Large intestine (tissue), 3 donors: ENCODE measurements around the gene SAP130. TPM values are rescaled to one million over a fixed set of nuclear protein-coding genes. Genes with fewer than 3 reads are reported as not detected.
"Not testable (repeated sequence)": the region's sequence is repeated elsewhere in the genome, so short reads cannot be mapped to it uniquely, and the experiment has no call there.

Experiments
- DNase-seq, 2 donors: peaks; one replicate each; pipeline versions ENCODE4 v3.0.0 to v3.0.0-alpha.2; 2013
- H3K27ac ChIP-seq: one replicate; pipeline ENCODE4 v1.5.1; 2013; ENCODE audit warnings: low read length
- H3K27me3 ChIP-seq: 2 replicates; pipeline ENCODE4 v1.6.1; 2013; ENCODE audit warnings: low read length; ENCODE audit not compliant: control insufficient read depth, insufficient read depth
- H3K36me3 ChIP-seq: 2 replicates; pipeline ENCODE4 v1.6.1; 2013; ENCODE audit warnings: low read length; ENCODE audit not compliant: control insufficient read depth, insufficient read depth
- H3K4me1 ChIP-seq: one replicate; pipeline ENCODE4 v1.6.1; 2013; ENCODE audit warnings: low read length; ENCODE audit not compliant: control insufficient read depth, insufficient read depth
- H3K4me3 ChIP-seq: one replicate; pipeline ENCODE4 v1.5.1; 2013; ENCODE audit warnings: low read length
- H3K9me3 ChIP-seq: one replicate; pipeline ENCODE4 v1.6.1; 2013; ENCODE audit warnings: mild to moderate bottlenecking, low read depth, low read length, moderate library complexity; ENCODE audit not compliant: control insufficient read depth
- WGBS: methylation state at CpG from one replicate; pipeline ENCODE4 v1.1.5; 2013; ENCODE audit warnings: low lambda C conversion rate; ENCODE audit not compliant: insufficient coverage; 5-methylcytosine and 5-hydroxymethylcytosine counted together
- polyA plus RNA-seq: library from polyadenylated mRNA; unstranded; fragments of 120-200 nt; gene quantifications from one replicate; pipeline ENCODE4 v1.2.1, GENCODE V29; 2013

SAP130 gene
- polyA plus RNA-seq, 1 donor, result 26.9 TPM

GRCh38 chr2:127935337-127935736 lies 92.5 kb downstream of the SAP130 start:
- DNase-seq, result no peak
- no peaks in the 10 kb centered on the region for H3K4me1 ChIP-seq
- WGBS, result no CpG with 5 or more reads among the region's 6 CpGs
- H3K9me3 ChIP-seq, result no peaks in the 10 kb centered on the region
- no peak overlapping the region for H3K27ac ChIP-seq
- no peaks in the 10 kb centered on the region for H3K27me3 ChIP-seq
- no peak overlapping the region for H3K4me3 ChIP-seq
- H3K36me3 ChIP-seq, result peaks cover 1% of the 10 kb centered on the region

- no peak overlapping the region for H3K27ac ChIP-seq
- 27% methylated on average over 3 of the region's 7 CpGs for WGBS
- no peak overlapping the region for H3K4me3 ChIP-seq
- no peaks in the 10 kb centered on the region for H3K27me3 ChIP-seq
- H3K4me1 ChIP-seq, result no peaks in the 10 kb centered on the region
- no peaks in the 10 kb centered on the region for H3K36me3 ChIP-seq
- no peak for DNase-seq
- no peaks in the 10 kb centered on the region for H3K9me3 ChIP-seq
Observed at GRCh38 chr2:127932199-127932876, 95.5 kb downstream of the SAP130 start.

GRCh38 chr2:127929449-127929848 lies 98.4 kb downstream of the SAP130 start:
- no peaks in the 10 kb centered on the region for H3K27me3 ChIP-seq
- no peak for DNase-seq
- WGBS, result no CpG with 5 or more reads among the region's 1 CpG

DNA sequence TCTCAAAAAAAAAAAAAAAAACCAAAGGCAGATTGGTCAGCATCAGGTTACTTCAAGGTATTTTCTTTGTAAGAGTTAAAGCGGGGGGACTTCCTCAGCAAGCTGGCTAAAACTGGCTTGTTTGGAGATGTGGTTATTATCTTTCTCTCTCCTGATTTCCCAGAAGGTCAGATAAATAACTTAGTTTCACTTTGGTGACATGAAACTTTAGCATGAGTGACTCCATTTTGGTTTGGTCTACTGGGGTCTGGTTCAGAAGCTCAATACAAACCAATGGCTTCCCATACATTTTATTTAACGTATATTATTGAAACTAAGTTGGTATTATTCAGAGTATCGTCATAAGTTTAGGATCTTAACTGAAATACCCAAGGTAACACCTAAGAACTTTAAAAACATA lies 100.5 kb downstream of the SAP130 start:
- no peak overlapping the region for H3K4me3 ChIP-seq
- no peaks in the 10 kb centered on the region for H3K4me1 ChIP-seq
- no peak for DNase-seq
- H3K9me3 ChIP-seq, result no peaks in the 10 kb centered on the region
- no peak overlapping the region for H3K27ac ChIP-seq
- no peaks in the 10 kb centered on the region for H3K36me3 ChIP-seq
- H3K27me3 ChIP-seq, result no peaks in the 10 kb centered on the region
- WGBS, result 100% methylated on average over 2 of the region's 3 CpGs

More at GRCh38 chr2:127929449-127929848, 98.4 kb downstream of the SAP130 start:
- Histone ChIP-seq H3K27ac (no peak overlapping the region), H3K36me3 (no peaks in the 10 kb centered on the region), H3K9me3 (no peaks in the 10 kb centered on the region), H3K4me1 (no peaks in the 10 kb centered on the region), H3K4me3 (no peak overlapping the region)

- WGBS, result no CpG with 5 or more reads among the region's 4 CpGs
- Histone ChIP-seq H3K4me3 (no peak overlapping the region), H3K27ac (no peak overlapping the region), H3K4me1 (no peaks in the 10 kb centered on the region), H3K27me3 (no peaks in the 10 kb centered on the region), H3K9me3 (no peaks in the 10 kb centered on the region), H3K36me3 (no peaks in the 10 kb centered on the region)
- no peak for DNase-seq
Observed at GRCh38 chr2:127917916-127918315, 109.9 kb downstream of the SAP130 start.

- Histone ChIP-seq H3K27me3 (no peaks in the 10 kb centered on the region), H3K27ac (no peak overlapping the region), H3K4me1 (no peaks in the 10 kb centered on the region), H3K4me3 (no peak overlapping the region), H3K36me3 (no peaks in the 10 kb centered on the region), H3K9me3 (no peaks in the 10 kb centered on the region)
- no peak for DNase-seq
- 90% methylated on average over 2 of the region's 8 CpGs for WGBS
Observed at GRCh38 chr2:127913808-127914457, 113.9 kb downstream of the SAP130 start.

- H3K4me3 ChIP-seq, result no peak overlapping the region
- no peaks in the 10 kb centered on the region for H3K36me3 ChIP-seq
- H3K9me3 ChIP-seq, result no peaks in the 10 kb centered on the region
- H3K27me3 ChIP-seq, result no peaks in the 10 kb centered on the region
- H3K4me1 ChIP-seq, result no peaks in the 10 kb centered on the region
- DNase-seq, result no peak
- H3K27ac ChIP-seq, result no peak overlapping the region
- WGBS, result 88% methylated on average over 1 of the region's 2 CpGs
Observed at GRCh38 chr2:127911737-127912136, 116.1 kb downstream of the SAP130 start.

DNA sequence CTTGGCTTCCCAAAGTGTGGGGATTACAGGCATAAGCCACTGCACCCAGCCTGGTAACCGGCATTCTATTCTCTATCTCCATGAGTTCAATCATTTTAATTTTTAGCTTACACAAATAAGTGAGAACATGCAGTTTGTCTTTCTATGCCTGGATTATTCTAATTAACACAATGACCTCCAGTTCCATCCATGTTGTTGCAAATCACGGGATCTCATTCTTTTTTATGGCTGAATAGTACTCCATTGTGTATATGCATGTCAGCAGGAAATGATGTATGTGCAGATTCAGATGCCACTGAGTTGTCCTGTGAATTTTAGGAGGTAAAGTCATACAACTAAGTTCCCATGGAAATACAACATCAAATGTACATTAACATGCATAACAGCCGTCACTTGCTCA lies 117.4 kb downstream of the SAP130 start:
- Histone ChIP-seq H3K27ac (no peak overlapping the region), H3K9me3 (no peaks in the 10 kb centered on the region), H3K27me3 (no peaks in the 10 kb centered on the region), H3K4me1 (no peaks in the 10 kb centered on the region), H3K4me3 (no peak overlapping the region), H3K36me3 (no peaks in the 10 kb centered on the region)
- WGBS, result 80% methylated on average over 1 of the region's 3 CpGs
- no peak for DNase-seq

DNA sequence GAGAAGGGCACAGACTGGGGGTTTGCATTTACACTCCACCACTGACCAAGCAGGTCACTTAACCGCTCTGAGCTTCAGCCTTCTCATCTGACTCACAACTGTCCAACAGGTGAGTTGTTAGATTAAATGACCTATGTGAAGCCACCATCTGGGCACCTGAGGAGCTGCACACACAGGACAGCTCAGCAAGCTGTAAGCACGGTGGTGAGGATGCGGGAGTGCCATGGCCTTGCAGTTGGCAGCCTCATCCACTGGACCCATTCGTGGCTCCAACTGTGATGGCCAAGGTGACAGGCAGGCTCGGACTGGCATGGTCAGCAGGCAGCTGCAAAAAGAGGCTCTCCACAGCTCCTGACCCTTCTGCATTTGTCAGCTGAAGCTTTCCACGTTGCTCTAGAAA lies 118.8 kb downstream of the SAP130 start:
- Histone ChIP-seq H3K4me1 (no peaks in the 10 kb centered on the region), H3K4me3 (no peak overlapping the region), H3K27ac (no peak overlapping the region), H3K9me3 (no peaks in the 10 kb centered on the region), H3K36me3 (no peaks in the 10 kb centered on the region), H3K27me3 (no peaks in the 10 kb centered on the region)
- WGBS, result no CpG with 5 or more reads among the region's 6 CpGs
- no peak for DNase-seq

DNA sequence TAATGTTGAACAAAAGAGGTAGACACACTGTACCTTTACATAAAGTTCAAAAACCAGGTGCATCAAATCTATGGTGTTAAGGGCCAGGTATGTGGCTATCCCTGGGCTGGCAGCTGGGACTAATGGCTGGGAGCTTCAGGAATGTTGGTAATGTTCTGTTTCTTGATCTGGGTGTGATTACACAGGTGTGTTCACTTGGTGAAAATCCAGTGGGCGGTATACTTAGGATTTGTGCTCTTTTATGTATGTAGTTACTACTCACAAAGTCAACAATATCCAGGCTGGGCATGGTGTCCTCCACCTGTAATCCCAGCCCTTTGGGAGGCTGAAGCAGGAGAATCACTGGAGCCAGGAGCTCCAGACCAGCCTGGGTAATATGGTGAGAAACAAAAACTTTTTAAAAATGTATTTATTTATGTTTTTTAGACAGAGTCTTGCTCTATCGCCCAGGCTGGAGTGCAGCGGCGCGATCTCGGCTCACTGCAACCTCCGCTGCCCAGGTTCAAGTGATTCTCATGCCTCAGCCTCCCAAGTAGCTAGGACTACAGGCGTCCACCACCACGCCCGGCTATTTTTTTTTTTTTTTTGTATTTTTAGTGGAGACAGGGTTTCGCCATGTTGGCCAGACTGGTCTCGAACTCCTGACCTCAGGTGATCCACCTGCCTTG lies 120.0 kb downstream of the SAP130 start:
- DNase-seq, H3K9me3 ChIP-seq, H3K27ac ChIP-seq, H3K4me3 ChIP-seq, H3K4me1 ChIP-seq, H3K27me3 ChIP-seq, H3K36me3 ChIP-seq: not testable (repeated sequence)
- WGBS, result no CpG with 5 or more reads among the region's 12 CpGs
